Left ventricle myocardium inferior (tissue), 1 donor: ENCODE measurements around the gene ATXN7. TPM values are rescaled to one million over a fixed set of nuclear protein-coding genes. Genes with fewer than 3 reads are reported as not detected.

Experiments used
- DNase-seq: peaks from one replicate; pipeline ENCODE4 v3.0.0-alpha.2; 2020
- H3K27ac ChIP-seq: fragments of 200-600 bp; replicated peaks from 2 replicates; pipeline ENCODE4 v1.8.0; 2021
- H3K27me3 ChIP-seq: fragments of 200-600 bp; 2 replicates; pipeline ENCODE4 v1.8.0; 2021; ENCODE audit warnings: low read depth
- H3K36me3 ChIP-seq: fragments of 200-600 bp; 2 replicates; pipeline ENCODE4 v1.8.0; 2021
- H3K4me1 ChIP-seq: fragments of 200-600 bp; 2 replicates; pipeline ENCODE4 v1.8.0; 2021
- H3K4me3 ChIP-seq: fragments of 200-600 bp; 2 replicates; pipeline ENCODE4 v1.8.0; 2021; ENCODE audit warnings: mild to moderate bottlenecking, moderate library complexity
- H3K9me3 ChIP-seq: fragments of 200-600 bp; replicated peaks from 2 replicates; pipeline ENCODE4 v1.8.0; 2021
- CTCF ChIP-seq: fragments of 200-600 bp; IDR thresholded peaks from 2 replicates; pipeline ENCODE4 v1.8.0; 2021; ENCODE audit warnings: antibody characterized with exemption, mild to moderate bottlenecking, borderline replicate concordance
- intact Hi-C: fragments of 100-400 bp; cut with micrococcal nuclease; formaldehyde crosslinking; loops from one replicate; pipeline ENCODE4 v1.11.0; 2022
- total RNA-seq: library from RNA; stranded (reverse); fragmentation: NEBNext Ultra II Directional; extraction: Animal tissue kit (Norgen Biotek cat#: 25700); gene quantifications from one replicate; pipeline ENCODE4 v1.2.1, GENCODE V29; 2021
- donor health status: DM: no; HTN: yes; CAD: no; lungs with severe emphysema.

ATXN7 gene
- total RNA-seq, 1 donor from 2014 or later, result 12.1 TPM

- intact Hi-C loops, result no loop called here
- H3K4me1 ChIP-seq, result peaks cover 38% of the 10 kb centered on the region
- no peak for TF ChIP-seq CTCF
Measured at GRCh38 chr3:63954182-63954581, 90.5 kb downstream of the ATXN7 start.

GRCh38 chr3:63955036-63955650 is 91.5 kb downstream of the ATXN7 start:
- peaks cover 38% of the 10 kb centered on the region for H3K4me1 ChIP-seq
- H3K9me3 ChIP-seq, result no peaks in the 10 kb centered on the region
- peaks cover 11% of the 10 kb centered on the region for H3K36me3 ChIP-seq
- H3K4me3 ChIP-seq, result no peak overlapping the region
- TF ChIP-seq CTCF, result no peak
- no peak overlapping the region for H3K27ac ChIP-seq
- intact Hi-C loops, result no loop called here
- DNase-seq, result no peak
- no peaks in the 10 kb centered on the region for H3K27me3 ChIP-seq

More at GRCh38 chr3:63954182-63954581, 90.5 kb downstream of the ATXN7 start:
- no peak for DNase-seq
- Histone ChIP-seq H3K27ac (no peak overlapping the region), H3K9me3 (no peaks in the 10 kb centered on the region), H3K27me3 (no peaks in the 10 kb centered on the region), H3K4me3 (no peak overlapping the region), H3K36me3 (peaks cover 11% of the 10 kb centered on the region)

DNA sequence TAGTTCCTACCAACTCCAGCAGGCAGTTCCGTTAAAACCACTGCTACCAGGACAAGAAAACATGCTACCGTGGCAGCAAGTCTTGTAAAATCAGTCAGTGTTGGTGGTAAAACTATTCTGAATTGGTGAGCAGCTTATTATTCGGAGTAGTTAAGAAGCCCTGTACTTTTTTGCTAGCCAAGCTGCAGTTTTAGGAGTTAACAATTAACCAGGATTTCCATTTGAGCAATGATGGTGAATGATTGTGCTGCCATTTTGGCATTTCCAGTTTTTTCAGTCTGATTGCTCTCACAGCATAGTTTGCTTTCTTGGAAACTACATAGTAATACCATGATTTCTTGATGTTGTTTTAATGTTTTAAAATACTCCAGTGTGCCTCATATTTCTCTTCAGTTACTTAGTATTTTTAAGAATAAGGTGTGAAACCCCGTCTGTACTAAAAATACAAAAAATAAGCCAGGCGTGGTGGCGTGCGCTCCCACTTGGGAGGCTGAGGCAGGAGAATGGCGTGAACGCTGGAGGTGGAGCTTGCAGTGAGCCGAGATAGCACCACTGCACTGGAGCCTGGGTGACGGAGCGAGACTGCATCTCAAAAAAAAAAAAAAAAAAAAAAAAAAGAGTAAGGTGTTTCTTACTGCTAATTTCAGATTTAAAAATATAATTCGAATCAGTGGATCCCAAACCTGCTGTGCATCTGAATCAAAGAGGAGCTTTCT is 92.3 kb downstream of the ATXN7 start:
- Histone ChIP-seq H3K27ac (no peak overlapping the region), H3K9me3 (no peaks in the 10 kb centered on the region), H3K27me3 (no peaks in the 10 kb centered on the region), H3K4me1 (peaks cover 38% of the 10 kb centered on the region), H3K36me3 (peaks cover 11% of the 10 kb centered on the region), H3K4me3 (no peak overlapping the region)
- intact Hi-C loops, result no loop called here
- no peak for TF ChIP-seq CTCF
- no peak for DNase-seq

GRCh38 chr3:63959146-63959545 is 95.5 kb downstream of the ATXN7 start:
- Histone ChIP-seq H3K27me3 (no peaks in the 10 kb centered on the region), H3K4me1 (peaks cover 31% of the 10 kb centered on the region), H3K9me3 (no peaks in the 10 kb centered on the region), H3K27ac (no peak overlapping the region), H3K4me3 (no peak overlapping the region), H3K36me3 (peaks cover 2% of the 10 kb centered on the region)
- intact Hi-C loops, result no loop called here
- TF ChIP-seq CTCF, result no peak
- no peak for DNase-seq

DNA sequence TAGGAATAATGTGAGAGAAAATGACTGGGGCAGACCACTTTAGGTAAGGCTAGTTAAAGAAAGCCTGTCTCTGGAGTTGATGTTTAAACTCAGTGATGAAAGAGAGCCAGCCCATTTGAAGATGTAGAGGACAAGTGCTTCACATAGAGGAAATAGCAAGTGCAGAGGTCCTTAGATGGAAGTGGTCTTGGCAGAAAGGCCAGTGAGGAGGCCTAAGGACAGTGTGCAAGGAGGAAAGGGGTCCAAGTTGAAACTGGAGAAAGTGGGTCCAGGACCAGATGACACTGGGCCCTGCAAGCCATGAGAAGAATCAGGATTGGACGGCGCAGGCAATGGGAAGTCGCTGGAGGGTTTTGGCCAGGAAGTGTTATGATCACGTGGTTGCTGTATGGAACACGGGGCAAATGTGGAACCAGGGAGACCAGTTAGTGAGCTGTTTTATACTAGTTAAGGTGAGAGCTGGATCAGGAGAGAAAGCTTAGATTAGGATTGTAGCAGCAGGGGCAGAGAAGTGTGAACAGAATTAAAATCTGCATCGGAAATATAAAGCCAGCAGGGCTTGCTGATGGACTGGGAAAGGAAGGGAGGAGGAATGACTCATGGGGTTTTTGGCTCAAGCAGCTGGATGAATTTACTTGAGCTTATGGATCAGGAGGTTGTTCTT is 96.5 kb downstream of the ATXN7 start:
- DNase-seq, result no peak
- H3K4me3 ChIP-seq, result peak overlapping the region; percentile 52
- H3K27me3 ChIP-seq, result no peaks in the 10 kb centered on the region
- no peak for TF ChIP-seq CTCF
- peaks cover 41% of the 10 kb centered on the region for H3K4me1 ChIP-seq
- intact Hi-C loops, result no loop called here
- H3K27ac ChIP-seq, result peak overlapping the region; percentile 48
- no peaks in the 10 kb centered on the region for H3K9me3 ChIP-seq
- no peaks in the 10 kb centered on the region for H3K36me3 ChIP-seq
